ENCODE data around the gene GNAI1. TPM values are rescaled to one million over a fixed set of nuclear protein-coding genes. Genes with fewer than 3 reads are reported as not detected.
"Not testable (repeated sequence)": the region's sequence is repeated elsewhere in the genome, so short reads cannot be mapped to it uniquely, and the experiment has no call there.

Gene GNAI1
- total RNA-seq, 1 donor from 2014 or later: 36.0 TPM

GRCh38 chr7:80154656-80155333, 20.2 kb downstream of the GNAI1 start:
- TF ChIP-seq CTCF (IDR thresholded peaks at IDR 0.05): no peak
- no peak overlapping the region for H3K4me3 ChIP-seq
- H3K27me3 ChIP-seq: no peaks in the 10 kb centered on the region
- intact Hi-C loops (cut with DNase I): no loop called here
- no peaks in the 10 kb centered on the region for H3K9me3 ChIP-seq
- no peaks in the 10 kb centered on the region for H3K36me3 ChIP-seq
- ATAC-seq (no peak), DNase-seq (no peak)
- peaks cover 14% of the 10 kb centered on the region for H3K4me1 ChIP-seq
- no peak overlapping the region for H3K27ac ChIP-seq

- intact Hi-C loops (cut with DNase I): no loop called here
- no peaks in the 10 kb centered on the region for H3K9me3 ChIP-seq
- H3K27ac ChIP-seq: no peak overlapping the region
- DNase-seq (no peak), ATAC-seq (no peak)
- H3K27me3 ChIP-seq: no peaks in the 10 kb centered on the region
- peaks cover 14% of the 10 kb centered on the region for H3K4me1 ChIP-seq
- no peak overlapping the region for H3K4me3 ChIP-seq
- no peak for TF ChIP-seq CTCF (IDR thresholded peaks at IDR 0.05)
- H3K36me3 ChIP-seq: no peaks in the 10 kb centered on the region
Measured at GRCh38 chr7:80155374-80155773, 20.7 kb downstream of the GNAI1 start.

GRCh38 chr7:80157770-80158169, 23.1 kb downstream of the GNAI1 start:
- H3K4me3 ChIP-seq; H3K27ac ChIP-seq; ATAC-seq; H3K36me3 ChIP-seq; H3K27me3 ChIP-seq; H3K9me3 ChIP-seq; H3K4me1 ChIP-seq; DNase-seq; intact Hi-C loops (cut with DNase I): not testable (repeated sequence)

- Histone ChIP-seq H3K4me3 (no peak overlapping the region), H3K4me1 (no peaks in the 10 kb centered on the region), H3K27ac (no peak overlapping the region), H3K27me3 (no peaks in the 10 kb centered on the region), H3K36me3 (no peaks in the 10 kb centered on the region), H3K9me3 (no peaks in the 10 kb centered on the region)
- DNase-seq (no peak), ATAC-seq (no peak)
- TF ChIP-seq CTCF (IDR thresholded peaks at IDR 0.05): no peak
- intact Hi-C loops (cut with DNase I): no loop called here
Measured at GRCh38 chr7:80159802-80160201, 25.2 kb downstream of the GNAI1 start.

- Histone ChIP-seq H3K27ac (no peak overlapping the region), H3K9me3 (no peaks in the 10 kb centered on the region), H3K4me1 (no peaks in the 10 kb centered on the region), H3K36me3 (no peaks in the 10 kb centered on the region), H3K4me3 (no peak overlapping the region), H3K27me3 (no peaks in the 10 kb centered on the region)
- DNase-seq (no peak), ATAC-seq (no peak)
- intact Hi-C loops (cut with DNase I): no loop called here
- TF ChIP-seq CTCF (IDR thresholded peaks at IDR 0.05): no peak
Measured at GRCh38 chr7:80161466-80161865, 26.8 kb downstream of the GNAI1 start.

- Histone ChIP-seq H3K27me3 (no peaks in the 10 kb centered on the region), H3K4me3 (no peak overlapping the region), H3K9me3 (no peaks in the 10 kb centered on the region), H3K36me3 (no peaks in the 10 kb centered on the region), H3K27ac (no peak overlapping the region), H3K4me1 (no peaks in the 10 kb centered on the region)
- intact Hi-C loops (cut with DNase I): no loop called here
- no peak for DNase-seq
- no peak for TF ChIP-seq CTCF (IDR thresholded peaks at IDR 0.05)
- no peak for ATAC-seq
Measured at GRCh38 chr7:80165177-80165576, 30.5 kb downstream of the GNAI1 start.
